LNCAP (cell line): ENCODE measurements around the gene KLK6.

Experiments
- CTCF ChIP-seq: fragments of 450-650 bp; IDR thresholded peaks from 2 replicates; pipeline ENCODE4 v1.5.1; 2017; ENCODE audit warnings: mild to moderate bottlenecking

Gene KLK6

DNA sequence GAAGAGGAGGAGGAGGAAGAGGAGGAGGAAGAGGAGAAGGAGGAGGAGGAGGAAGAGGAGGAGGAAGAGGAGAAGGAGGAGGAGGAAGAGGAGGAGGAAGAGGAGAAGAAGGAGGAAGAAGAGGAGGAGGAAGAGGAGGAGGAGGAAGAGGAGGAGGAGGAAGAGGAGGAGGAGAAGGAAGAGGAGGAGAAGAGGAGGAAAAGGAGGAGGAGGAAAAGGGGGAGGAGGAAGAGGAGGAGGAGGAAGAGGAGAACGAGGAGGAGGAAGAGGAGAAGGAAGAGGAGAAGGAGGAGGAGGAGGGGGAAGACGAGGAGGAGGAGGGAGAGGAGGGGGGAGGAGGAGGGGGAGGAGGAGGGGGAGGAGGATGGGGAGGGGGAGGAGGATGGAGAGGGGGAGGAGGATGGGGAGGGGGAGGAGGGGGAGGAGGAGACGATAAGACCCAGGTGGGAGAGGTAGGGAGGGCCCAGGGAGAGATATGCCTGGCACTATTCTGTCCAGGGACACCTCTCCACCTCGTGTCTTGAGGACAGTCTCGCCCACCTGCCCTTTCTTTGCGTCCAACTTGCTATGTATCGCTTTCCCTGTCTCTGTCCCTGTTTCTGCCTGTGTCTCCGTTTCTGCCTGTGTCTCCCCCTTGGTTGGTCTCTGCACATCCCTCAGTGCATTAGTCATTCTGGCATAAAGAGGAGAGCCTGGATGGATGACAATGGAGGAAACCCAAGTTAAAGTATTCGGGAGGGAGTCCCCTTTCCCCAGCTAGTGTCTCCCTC lies 9.5 kb downstream of the KLK6 start:
- no peak for TF ChIP-seq CTCF

DNA sequence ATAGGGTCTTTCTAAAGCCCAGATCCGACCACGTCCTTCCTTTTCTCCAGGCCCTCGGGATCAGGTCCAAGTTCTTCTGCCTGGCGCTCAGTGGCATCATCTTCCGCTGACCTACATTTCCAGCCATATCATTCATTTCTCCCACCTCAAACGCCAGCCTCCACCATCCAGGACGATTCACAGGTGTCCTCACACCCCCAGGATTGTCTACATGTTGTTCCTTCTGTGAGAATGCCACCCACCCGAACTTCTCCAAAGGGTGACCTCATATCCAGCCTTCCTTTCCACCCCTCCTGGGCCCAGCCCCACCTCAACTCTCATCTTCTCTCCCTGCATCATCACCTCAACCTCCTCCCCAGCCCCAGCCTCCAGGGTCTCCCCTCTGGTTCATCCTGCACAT lies 11.8 kb downstream of the KLK6 start:
- no peak for TF ChIP-seq CTCF

DNA sequence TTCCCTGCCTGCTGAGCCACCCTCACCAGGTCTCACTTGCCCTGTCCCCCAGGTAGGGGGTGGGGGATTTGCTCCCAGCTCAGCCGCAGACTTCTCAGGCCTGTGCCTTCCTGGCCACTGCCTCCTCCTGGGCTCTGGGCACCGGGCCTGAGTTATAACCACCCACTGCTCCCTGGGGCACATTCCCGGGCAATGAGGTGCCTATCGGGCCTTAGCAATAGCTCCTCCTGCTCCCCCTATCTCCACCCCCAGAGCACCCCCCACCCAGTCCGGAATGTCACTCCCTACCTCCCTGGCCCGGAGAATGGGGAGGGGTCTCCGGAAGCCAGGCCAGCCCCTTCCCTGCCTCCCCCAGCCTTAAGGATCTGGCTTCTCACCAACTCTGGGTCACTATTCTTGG lies 16.5 kb downstream of the KLK6 start, which contains the start of gene KLK5:
Gene KLK5, minus strand, starts transcription at position 129 of the 400 bp plus-strand sequence. CDS start 381 bp downstream, outside the sequence.
- TF ChIP-seq CTCF = no peak

DNA sequence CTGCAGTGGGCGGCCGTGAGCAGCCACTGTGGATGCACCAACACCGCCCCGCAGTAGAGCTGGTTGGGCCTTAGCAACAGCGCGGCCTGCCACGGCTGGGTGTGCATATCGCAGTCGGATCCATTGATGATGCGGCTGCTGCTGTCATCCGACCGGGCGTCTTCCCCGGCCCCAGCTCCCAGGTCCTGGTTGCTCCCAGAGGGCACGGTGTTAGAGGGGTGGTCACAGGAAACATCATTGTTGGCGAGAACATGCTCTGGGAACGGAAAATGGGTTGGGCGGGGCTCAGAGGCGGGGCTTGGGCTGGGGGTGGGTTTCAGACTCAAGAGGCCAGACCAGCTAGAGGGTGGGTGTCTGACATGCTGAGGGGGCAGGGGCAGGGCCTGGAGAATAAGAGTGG lies 19.5 kb downstream of the KLK6 start:
- no peak for TF ChIP-seq CTCF

DNA sequence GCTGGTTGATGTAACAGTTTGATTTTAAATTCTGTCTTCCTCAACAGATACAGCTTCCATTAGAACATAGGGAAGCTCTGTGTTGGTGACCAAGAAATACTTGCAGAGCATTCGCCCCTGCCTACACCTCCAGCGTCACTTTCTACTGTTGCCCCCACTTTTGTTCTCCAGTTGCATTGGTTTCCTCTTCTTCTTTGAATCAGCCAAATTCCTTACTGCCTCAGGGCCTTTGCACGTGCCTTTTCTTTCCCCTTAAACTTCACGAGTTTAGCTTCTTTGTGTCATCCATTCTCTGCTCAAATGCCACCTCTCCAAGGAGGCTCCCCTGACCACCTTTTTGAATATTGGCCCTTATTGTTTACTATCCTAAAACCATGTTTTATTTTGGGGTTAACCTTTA lies 22.3 kb downstream of the KLK6 start:
- no peak for TF ChIP-seq CTCF

GRCh38 chr19:50944795-50945194 lies 24.6 kb downstream of the KLK6 start:
- no peak for TF ChIP-seq CTCF

DNA sequence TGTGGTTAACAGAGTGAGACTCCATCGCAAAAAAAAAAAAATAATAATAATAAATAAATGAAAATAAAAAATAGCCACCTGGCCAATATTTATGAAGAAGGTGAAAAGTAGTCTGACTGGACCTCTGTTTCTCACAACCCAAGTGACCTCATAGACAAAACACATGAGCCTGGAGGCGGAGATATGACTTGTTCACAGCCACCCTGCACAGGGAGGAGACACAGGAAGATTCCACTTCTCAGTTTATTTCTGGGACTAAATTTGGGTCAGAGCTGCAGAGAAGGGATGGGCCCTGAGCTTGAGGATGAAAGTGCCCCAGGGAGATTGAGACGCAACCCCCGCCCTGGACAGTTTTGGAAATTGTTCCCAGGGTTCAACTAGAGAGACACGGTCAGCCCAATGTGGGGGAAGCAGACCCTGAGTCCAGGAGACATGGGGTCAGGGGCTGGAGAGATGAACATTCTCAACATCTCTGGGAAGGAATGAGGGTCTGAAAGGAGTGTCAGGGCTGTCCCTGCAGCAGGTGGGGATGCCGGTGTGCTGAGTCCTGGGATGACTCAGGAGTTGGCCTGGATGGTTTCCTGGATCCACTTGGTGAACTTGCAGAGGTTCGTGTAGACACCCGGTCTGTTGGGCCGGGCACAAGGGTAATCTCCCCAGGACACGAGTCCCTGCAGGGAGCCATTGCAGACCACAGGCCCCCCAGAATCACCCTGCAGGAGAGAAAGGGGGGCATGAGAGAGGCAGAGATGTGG lies 26.1 kb downstream of the KLK6 start:
- no peak for TF ChIP-seq CTCF
